ENCODE measurements around the gene SLC17A8. TPM values are rescaled to one million over a fixed set of nuclear protein-coding genes. Genes with fewer than 3 reads are reported as not detected.
"Not testable (repeated sequence)": the region's sequence is repeated elsewhere in the genome, so short reads cannot be mapped to it uniquely, and the experiment has no call there.

The SLC17A8 gene
- total RNA-seq (not detected in 2 replicates), polyA plus RNA-seq (not detected in 2 replicates), polyA minus RNA-seq (ENCODE audit: low replicate concordance) (not detected in 2 replicates)
- not detected in 2 replicates for polyA plus RNA-seq (2012)

DNA sequence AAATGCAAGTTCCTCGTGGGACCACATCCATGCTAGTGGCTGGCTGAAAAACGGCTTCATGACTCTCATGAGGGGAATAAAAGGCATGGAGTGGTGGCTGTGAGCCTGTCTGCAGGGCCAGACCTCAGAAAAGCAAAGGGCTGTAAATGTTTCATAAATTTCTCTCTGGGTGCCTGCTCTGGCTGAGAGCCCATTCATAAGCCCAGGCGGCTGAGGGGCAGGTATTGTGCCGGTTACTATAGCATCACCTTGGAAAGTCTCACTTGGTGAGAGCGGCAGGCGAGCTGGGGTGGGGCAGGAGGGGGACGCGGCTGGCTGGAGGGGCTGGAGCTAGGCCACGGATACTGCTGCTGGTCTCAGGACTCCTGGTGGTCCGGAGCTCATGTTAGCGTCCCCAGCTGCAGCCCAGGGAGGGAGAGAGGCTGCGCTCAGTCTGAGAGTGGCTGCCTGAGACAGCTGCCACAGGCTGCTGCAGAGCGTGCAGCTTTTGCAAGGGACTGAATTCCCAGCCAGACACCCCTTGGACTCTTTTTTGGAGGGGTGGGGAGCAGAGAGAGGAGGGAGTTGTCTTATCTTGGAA, at the start of gene SLC17A8:
Gene SLC17A8 (plus strand): TSS at position 431 of the 580 bp plus-strand sequence. CDS start 318 bp downstream, outside the sequence.
- Histone ChIP-seq H3K27ac (ENCODE audit: insufficient read depth, low read length) (no peak within 1 kb of the TSS), H3K4me2 (ENCODE audit: extremely low read depth, insufficient read depth, low read length) (no peak within 1 kb of the TSS), H3K4me3 (replicated peaks in 1 of 4; ENCODE audit: control extremely low read depth in 1 of 4, insufficient read depth in 1 of 4, low read depth in 3 of 4, low read length in 4 of 4) (no peak within 1 kb of the TSS), H3K4me1 (ENCODE audit: control insufficient read depth, extremely low read depth, insufficient read depth, low read length) (no peaks in the 10 kb centered on the region), H3K79me2 (ENCODE audit: control insufficient read depth, insufficient read depth, low read length) (no peaks in the 10 kb centered on the region), H3K9me3 (ENCODE audit: control insufficient read depth, insufficient read depth, low read depth, low read length) (no peaks in the 10 kb centered on the region), H4K20me1 (ENCODE audit: control insufficient read depth, extremely low read depth, insufficient read depth, low read length) (no peaks in the 10 kb centered on the region), H3K36me3 (ENCODE audit: control insufficient read depth, insufficient read depth, low read length) (no peaks in the 10 kb centered on the region), H2AFZ (ENCODE audit: low read length) (no peak within 1 kb of the TSS), H3K9ac (ENCODE audit: insufficient read depth, low read length) (no peak within 1 kb of the TSS), H3K27me3 (ENCODE audit: control insufficient read depth, insufficient read depth, low read length) (peaks cover 4% of the 10 kb centered on the region)
- no peak for TF ChIP-seq EZH2 (IDR thresholded peaks at IDR 0.05; ENCODE audit: low read length, missing control alignments)
- TF ChIP-seq, protein P1, sequence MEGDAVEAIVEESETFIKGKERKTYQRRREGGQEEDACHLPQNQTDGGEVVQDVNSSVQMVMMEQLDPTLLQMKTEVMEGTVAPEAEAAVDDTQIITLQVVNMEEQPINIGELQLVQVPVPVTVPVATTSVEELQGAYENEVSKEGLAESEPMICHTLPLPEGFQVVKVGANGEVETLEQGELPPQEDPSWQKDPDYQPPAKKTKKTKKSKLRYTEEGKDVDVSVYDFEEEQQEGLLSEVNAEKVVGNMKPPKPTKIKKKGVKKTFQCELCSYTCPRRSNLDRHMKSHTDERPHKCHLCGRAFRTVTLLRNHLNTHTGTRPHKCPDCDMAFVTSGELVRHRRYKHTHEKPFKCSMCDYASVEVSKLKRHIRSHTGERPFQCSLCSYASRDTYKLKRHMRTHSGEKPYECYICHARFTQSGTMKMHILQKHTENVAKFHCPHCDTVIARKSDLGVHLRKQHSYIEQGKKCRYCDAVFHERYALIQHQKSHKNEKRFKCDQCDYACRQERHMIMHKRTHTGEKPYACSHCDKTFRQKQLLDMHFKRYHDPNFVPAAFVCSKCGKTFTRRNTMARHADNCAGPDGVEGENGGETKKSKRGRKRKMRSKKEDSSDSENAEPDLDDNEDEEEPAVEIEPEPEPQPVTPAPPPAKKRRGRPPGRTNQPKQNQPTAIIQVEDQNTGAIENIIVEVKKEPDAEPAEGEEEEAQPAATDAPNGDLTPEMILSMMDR (conservative IDR thresholded peaks at IDR 0.05 in 1 of 2, IDR thresholded peaks at IDR 0.05 in 1 of 2; ENCODE audit: low read depth in 1 of 2, low read length in 2 of 2): no peak
- no peak for DNase-seq (ENCODE audit: low read depth in 2 of 2)

DNA sequence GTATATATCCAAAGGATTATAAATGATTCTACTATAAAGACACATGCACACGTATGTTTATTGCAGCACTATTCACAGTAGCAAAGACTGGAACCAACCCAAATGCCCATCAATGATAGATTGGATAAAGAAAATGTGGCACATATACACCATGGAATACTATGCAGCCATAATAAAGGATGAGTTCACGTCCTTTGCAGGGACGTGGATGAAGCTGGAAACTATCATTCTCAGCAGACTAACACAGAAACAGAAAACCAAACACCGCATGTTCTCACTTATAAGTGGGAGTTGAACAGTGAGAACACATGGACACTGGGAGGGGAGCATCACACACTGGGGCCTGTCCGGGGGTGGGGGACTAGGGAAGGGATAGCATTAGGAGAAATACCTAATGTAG, 48.7 kb upstream of the SLC17A8 start:
- not testable (repeated sequence) for H3K27me3 ChIP-seq (ENCODE audit: control insufficient read depth, insufficient read depth, low read length); H3K4me3 ChIP-seq (replicated peaks in 1 of 4; ENCODE audit: control extremely low read depth in 1 of 4, insufficient read depth in 1 of 4, low read depth in 3 of 4, low read length in 4 of 4); H3K9ac ChIP-seq (ENCODE audit: insufficient read depth, low read length); H2AFZ ChIP-seq (ENCODE audit: low read length); DNase-seq (ENCODE audit: low read depth in 2 of 2); H4K20me1 ChIP-seq (ENCODE audit: control insufficient read depth, extremely low read depth, insufficient read depth, low read length); H3K36me3 ChIP-seq (ENCODE audit: control insufficient read depth, insufficient read depth, low read length); H3K27ac ChIP-seq (ENCODE audit: insufficient read depth, low read length); H3K4me1 ChIP-seq (ENCODE audit: control insufficient read depth, extremely low read depth, insufficient read depth, low read length); H3K79me2 ChIP-seq (ENCODE audit: control insufficient read depth, insufficient read depth, low read length); H3K4me2 ChIP-seq (ENCODE audit: extremely low read depth, insufficient read depth, low read length); H3K9me3 ChIP-seq (ENCODE audit: control insufficient read depth, insufficient read depth, low read depth, low read length)

DNA sequence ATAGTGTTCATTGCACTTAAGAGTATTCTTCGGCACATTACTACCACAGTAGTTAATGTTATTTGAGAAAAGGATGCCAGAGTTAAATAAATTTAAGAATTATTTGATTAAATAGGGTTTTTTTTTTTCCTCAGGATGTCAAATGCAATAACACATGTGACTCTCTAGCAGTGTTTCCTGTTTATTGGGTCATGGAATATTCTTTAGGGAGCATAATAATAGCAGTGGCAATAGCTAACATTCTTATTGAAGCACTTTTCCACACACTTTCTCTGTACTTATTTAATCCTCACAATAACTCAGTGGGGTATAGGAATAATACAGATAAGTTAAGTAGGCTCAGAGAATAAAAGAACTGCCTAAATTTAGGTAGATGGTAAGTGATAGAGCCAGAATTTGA, 45.6 kb upstream of the SLC17A8 start:
- Histone ChIP-seq H4K20me1 (ENCODE audit: control insufficient read depth, extremely low read depth, insufficient read depth, low read length) (no peaks in the 10 kb centered on the region), H3K9ac (ENCODE audit: insufficient read depth, low read length) (no peak overlapping the region), H3K36me3 (ENCODE audit: control insufficient read depth, insufficient read depth, low read length) (no peaks in the 10 kb centered on the region), H3K9me3 (ENCODE audit: control insufficient read depth, insufficient read depth, low read depth, low read length) (no peaks in the 10 kb centered on the region), H3K4me3 (replicated peaks in 1 of 4; ENCODE audit: control extremely low read depth in 1 of 4, insufficient read depth in 1 of 4, low read depth in 3 of 4, low read length in 4 of 4) (no peak overlapping the region), H3K79me2 (ENCODE audit: control insufficient read depth, insufficient read depth, low read length) (no peaks in the 10 kb centered on the region), H3K4me2 (ENCODE audit: extremely low read depth, insufficient read depth, low read length) (no peak overlapping the region), H3K27me3 (ENCODE audit: control insufficient read depth, insufficient read depth, low read length) (no peaks in the 10 kb centered on the region), H3K27ac (ENCODE audit: insufficient read depth, low read length) (no peak overlapping the region), H2AFZ (ENCODE audit: low read length) (no peak overlapping the region), H3K4me1 (ENCODE audit: control insufficient read depth, extremely low read depth, insufficient read depth, low read length) (no peaks in the 10 kb centered on the region)
- no peak for DNase-seq (ENCODE audit: low read depth in 2 of 2)
- TF ChIP-seq, protein P1 (conservative IDR thresholded peaks at IDR 0.05 in 1 of 2, IDR thresholded peaks at IDR 0.05 in 1 of 2; ENCODE audit: low read depth in 1 of 2, low read length in 2 of 2): no peak
- TF ChIP-seq EZH2 (IDR thresholded peaks at IDR 0.05; ENCODE audit: low read length, missing control alignments): no peak
